G401.6 (cell line): ENCODE data around the gene FASTKD2.
"Not testable (repeated sequence)": the region's sequence is repeated elsewhere in the genome, so short reads cannot be mapped to it uniquely, and the experiment has no call there.

ENCODE experiments used
- FAIRE-seq: peaks from 2 replicates; lab custom pipeline; 2012; peaks lifted over from hg19 to GRCh38; lab: Jason Lieb, UNC

Gene FASTKD2

GRCh38 chr2:206792645-206793044 lies 27.2 kb downstream of the FASTKD2 start:
- no peak for FAIRE-seq

GRCh38 chr2:206797376-206797775 lies 32.0 kb downstream of the FASTKD2 start:
- no peak for FAIRE-seq

DNA sequence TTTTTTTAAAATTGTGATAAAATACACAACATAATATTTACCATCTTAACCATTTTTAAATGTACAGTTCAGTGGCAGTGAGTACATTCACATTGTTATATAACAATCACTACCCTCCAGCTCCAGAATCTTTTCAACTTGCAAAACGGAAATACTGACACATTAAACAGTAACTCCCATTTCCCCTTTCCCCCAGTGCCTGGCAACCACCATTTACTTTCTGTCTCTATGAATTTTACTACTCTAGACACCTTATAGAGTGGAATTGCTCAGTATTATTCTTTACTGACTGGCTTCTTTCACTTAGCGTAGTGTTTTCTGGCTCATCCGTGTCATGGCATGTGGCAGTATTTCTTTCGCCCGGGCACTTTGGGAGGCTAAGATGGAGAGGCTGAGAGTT lies 32.6 kb downstream of the FASTKD2 start:
- no peak for FAIRE-seq

DNA sequence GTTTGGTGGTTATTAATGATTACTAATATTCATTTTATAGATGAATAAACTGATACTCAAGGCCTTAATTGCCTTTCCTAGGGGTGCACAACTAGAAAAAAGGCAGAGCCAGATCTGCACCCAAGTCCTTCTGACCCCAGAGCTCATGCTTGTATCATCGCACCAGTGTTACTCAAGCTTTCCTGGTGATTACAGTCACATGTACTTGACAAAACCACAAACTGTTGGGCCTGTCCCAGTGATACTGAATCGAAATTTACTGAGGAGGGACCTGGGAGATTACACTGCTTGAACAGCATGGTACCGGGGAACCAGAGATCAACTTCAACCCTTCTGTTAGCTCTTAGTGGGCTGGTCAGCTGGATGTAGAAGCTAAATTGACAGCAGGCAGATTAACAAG lies 33.7 kb downstream of the FASTKD2 start:
- FAIRE-seq = no peak

DNA sequence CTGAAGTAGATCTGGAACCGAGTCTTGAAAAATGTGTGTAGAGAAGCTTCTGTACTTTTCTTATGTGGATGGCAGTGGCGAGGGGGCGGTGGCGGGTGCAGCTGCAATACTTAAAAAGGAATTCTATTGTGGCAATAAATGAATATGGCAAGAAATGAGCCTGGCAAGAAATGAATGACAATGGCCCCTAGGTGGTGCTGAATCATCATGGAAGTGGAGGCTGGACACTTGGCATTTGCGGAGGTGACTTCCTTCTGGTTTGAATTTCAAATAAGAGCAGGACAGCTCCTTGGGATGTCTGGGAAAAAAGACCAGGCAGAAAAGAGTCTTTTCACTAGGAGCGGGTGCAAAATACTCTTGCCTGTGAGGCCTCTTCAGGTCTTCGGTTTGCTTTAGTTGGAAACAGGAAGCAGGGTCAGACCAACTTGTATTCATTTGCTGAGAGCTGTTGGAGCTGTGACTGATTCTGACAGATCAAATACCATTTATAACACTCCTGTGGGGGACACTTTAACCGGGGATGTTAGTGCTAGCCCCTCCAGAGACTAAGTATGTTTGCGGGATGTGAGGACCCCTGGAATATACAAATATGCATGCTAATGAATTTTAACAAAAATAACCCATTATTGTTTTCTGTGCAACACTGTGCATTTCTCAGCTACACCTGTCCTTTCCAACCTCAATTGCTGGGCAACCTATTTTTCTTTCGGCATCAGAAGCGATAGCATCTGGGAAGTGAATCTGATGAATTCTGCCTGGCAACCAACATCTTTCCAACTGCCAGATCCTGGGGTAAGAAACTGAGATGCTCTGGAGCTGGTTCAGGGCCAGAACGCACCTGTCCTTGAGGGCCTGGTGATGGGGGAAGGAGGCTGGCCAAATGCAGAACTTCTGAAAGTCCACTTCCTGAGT lies 35.4 kb downstream of the FASTKD2 start:
- no peak for FAIRE-seq

DNA sequence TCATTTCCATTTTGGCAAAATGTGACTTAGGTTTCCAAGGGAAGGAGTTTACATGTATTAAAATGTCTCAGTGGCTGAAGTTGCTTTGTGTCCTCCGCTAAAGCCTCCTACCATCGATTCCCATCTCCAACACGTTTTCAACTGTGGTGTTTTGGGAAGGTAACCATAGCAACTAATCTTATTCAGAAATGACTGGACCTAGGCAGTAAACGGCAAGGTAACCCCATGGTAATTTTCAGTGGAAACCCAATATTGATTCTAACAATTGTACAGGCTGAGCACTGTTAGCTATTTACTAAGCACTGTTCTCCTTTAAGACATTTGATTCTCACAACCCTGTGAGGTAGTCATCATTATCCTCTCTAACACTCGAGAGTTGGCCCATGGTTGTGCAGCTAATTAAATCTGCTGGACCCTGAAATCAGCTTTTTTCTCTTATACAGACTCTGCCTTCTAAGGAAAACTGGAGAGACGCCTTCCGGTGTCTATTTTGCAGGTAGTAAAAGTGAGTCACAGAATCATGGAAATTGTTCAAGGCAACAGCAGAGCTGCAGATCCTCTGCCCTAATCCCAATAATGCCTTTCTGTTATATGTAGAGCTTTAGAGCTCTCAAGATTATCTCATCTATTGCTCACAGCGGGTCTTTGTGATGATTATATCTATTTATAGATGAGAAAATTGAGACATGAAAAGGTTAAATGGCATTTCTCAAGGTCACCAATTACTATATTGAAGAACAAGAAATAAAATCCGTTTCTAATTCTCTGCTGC lies 36.2 kb downstream of the FASTKD2 start:
- FAIRE-seq = no peak

DNA sequence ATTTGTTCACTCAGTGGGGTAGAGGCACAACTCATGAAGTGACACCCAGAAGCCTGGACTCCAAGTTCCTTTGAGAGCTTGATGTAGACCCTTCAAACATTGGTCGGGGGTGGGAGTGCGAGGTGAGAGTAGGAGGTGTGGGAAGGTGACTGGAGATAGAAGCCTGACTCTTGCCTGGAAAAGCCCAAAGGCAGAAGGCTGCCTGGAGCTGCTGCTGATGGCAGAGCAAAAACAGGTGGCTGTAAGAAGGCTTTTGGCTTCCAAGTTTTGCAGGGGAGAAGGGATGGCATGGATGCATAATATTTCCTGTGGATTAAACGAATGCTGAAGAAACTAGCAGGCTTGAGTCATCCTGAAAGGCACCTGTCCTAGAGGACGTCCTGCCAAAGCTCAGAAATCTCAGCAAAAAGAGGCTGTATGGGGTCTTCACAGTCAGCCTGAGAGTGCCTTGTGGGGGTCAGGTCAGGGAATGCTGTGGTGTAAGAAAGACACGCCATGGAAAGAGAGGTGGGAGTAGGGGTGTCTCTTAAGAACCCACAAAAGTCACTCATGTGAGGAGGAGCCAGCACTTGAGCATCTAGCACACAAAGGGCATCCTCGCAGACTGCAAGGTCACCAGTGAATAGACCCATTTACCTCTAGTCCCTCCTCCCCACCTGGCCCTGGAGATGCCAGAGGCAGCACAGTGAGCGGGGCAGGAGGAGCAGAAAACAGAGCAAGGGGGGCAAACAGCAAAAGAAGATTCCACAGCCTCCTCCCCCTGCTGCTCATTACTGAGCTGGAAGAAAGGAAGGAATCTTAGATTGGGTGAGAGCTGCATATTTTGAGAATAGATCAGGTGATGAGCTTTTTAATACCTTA lies 37.5 kb downstream of the FASTKD2 start:
- no peak for FAIRE-seq

GRCh38 chr2:206804326-206804725 lies 38.9 kb downstream of the FASTKD2 start:
- no peak for FAIRE-seq

DNA sequence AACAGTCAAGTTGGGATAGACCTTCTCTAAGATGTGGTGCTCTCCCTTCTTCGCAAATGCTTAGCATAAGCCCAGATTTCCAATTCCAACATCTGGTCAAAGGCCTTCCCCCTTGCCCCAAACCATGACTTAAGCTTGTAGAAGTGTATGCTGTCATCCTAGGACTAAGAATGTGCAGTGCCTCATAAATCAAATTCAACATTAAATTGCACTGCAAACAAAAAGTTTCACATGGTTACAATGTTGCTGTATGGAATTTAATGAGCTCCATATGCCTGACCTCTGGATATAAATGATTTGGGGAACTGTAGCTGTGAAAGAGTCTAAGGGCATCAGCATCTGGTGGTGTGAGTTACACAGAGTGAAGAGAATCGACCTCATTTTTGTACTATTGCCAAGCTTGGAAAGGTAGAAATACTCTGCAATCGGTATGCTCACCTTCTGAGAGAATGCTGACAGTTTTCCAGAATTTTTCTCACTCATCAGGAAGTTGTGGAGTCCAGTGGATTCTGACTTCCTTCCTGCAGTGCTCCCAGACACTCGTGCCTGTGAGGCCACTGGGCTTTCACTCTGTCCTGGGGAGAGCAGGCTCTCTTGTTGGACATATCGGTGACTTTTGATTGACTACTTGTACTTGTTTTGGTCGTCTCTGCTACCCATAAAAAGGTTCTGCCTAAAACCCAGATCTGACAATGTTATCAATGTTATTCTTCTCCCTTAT lies 40.6 kb downstream of the FASTKD2 start:
- no peak for FAIRE-seq

DNA sequence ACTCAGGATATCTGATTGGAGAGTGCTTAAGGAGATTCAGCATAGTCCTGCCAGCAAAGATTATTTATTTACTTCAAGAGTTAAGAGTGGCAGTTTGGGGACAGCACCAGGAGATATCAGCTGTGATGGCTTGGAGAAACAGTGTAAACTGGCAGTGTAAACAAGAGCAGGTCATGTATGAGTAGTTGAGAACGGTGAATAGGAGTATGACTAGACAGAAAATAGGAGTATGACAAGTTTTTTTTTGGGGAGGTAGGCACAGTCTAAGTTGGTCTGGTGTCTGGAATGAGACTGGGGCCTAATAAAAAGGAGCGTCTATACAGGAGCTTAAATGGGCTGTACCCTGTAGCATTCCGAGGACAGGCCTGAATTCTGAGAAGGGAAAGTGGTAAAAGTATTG lies 42.2 kb downstream of the FASTKD2 start:
- FAIRE-seq = not testable (repeated sequence)

DNA sequence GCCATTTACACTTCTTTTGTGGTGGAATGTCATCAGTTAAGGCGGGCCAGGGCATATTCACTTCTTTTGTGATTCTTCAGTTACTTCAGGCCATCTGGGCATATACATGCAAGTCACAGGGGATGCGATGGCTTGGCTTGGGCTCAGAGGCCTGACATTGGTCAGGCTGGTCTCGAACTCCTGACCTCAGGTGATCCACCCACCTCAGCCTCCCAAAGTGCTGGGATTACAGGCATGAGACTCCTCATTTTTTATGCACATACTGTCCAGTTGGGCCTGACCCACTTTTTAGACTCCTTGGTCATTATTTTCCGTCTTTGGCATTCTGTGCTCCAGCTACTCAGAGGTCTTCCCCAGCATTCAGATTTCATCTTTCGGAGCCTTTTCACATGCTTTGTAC lies 47.1 kb downstream of the FASTKD2 start:
- FAIRE-seq = not testable (repeated sequence)

- FAIRE-seq = no peak
These were observed 49.1 kb downstream of the FASTKD2 start for GRCh38 chr2:206814498-206814897.

- FAIRE-seq = no peak
These were observed 55.4 kb downstream of the FASTKD2 start for GRCh38 chr2:206820807-206821206.

DNA sequence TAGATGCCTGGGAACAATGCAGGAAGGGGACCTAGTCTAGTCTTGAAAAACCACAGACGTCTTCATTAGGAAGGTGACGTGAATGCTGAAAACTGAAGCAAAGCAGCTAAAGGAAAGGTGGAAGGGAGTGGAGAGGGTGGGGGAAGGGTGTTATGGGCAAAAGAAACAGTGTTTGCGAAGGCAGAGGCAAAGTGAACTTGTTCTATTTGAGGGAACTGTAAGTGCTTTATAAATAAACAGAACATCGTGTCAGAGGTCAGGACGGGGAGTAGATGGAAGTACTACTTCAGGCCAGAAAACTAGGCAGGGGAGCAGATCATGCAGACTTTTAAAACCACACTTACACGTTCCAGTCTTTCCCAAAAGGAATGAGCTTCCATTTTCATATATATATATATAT lies 57.8 kb downstream of the FASTKD2 start:
- FAIRE-seq = no peak

- FAIRE-seq = no peak
These were observed 58.7 kb downstream of the FASTKD2 start for GRCh38 chr2:206824087-206824618.

GRCh38 chr2:206824993-206825392 lies 59.6 kb downstream of the FASTKD2 start:
- FAIRE-seq = no peak

DNA sequence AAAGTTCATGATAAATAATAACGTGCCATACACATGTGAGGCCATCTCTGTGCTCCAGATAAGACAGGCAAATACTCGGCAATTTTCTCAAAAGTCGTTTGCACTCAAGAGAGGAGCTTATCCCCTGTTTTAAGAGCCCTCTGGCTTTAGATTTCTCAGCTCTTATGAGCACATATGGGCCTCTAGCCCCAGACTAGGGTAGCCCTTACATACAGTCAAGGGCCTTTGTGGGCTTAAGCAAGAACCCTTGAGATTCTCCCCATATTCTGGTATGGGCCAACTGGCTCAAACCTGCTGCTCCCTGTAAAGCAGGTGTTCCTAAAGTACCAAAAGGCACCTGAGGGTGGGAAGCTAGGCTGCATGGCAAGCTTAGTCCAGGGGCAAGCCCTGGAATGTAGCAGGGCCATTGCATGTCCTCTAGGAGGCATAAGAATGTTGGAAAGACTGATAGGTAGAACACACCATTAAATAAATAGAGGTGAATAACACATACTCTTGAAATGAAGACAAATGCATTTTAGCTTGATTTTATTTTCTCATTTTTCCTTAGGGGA lies 66.1 kb downstream of the FASTKD2 start:
- no peak for FAIRE-seq

- FAIRE-seq = no peak
These were observed 67.5 kb downstream of the FASTKD2 start for GRCh38 chr2:206832873-206833272.

DNA sequence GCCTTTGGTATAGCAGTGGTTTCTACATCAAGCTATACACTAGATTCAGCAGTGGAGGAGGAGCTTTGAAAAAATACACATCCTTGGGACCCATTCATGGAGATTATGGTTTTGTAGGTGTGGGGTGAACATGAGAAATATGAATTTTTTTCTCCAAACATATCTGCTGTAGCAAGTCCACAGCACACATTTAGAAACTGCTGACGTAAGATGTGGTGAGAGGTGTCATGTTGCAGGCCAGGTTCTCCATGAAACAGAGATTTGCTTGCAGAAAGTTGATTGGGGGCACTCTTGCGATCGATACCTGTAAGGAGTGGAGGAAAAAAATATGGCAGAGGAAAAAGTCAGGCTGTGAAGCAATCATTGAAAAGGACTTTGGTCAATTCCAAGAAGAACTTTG lies 67.9 kb downstream of the FASTKD2 start:
- no peak for FAIRE-seq

GRCh38 chr2:206836722-206837121 lies 71.3 kb downstream of the FASTKD2 start:
- FAIRE-seq = no peak

- no peak for FAIRE-seq
These were observed 72.4 kb downstream of the FASTKD2 start for GRCh38 chr2:206837775-206838174.
